Stimulated activated naive B cell treated with anti-CD40 and anti-IgM and Interleukin-4, amounts not matched to agents 10 μg/mL and 1 μg/mL and 100 μg/mL, for 72 hours (primary cell): Measurements from ENCODE around the gene TRERF1.

ENCODE experiments used
- ATAC-seq, 2 donors: fragments of 150-1000 bp; cut with Tn5 transposase; replicated peaks; 2 replicates each; pipeline ENCODE4 v1.10.0; 2021; ENCODE audit warnings: moderate library complexity in 1 of 2
- DNase-seq: peaks from one replicate; pipeline ENCODE4 v3.0.0; 2021
- H3K27ac Mint-ChIP-seq: one replicate; pipeline ENCODE4 v1.8.0; 2022; ENCODE audit warnings: mild to moderate bottlenecking, mixed read lengths
- H3K27me3 Mint-ChIP-seq, 2 donors: one replicate each; pipeline ENCODE4 v1.8.0; 2022; ENCODE audit warnings: mixed read lengths in 2 of 2
- H3K36me3 Mint-ChIP-seq, 2 donors: one replicate each; pipeline ENCODE4 v1.8.0; 2022; ENCODE audit warnings: mixed read lengths in 2 of 2, mild to moderate bottlenecking in 1 of 2
- H3K4me1 Mint-ChIP-seq, 2 donors: one replicate each; pipeline ENCODE4 v1.8.0; 2022; ENCODE audit warnings: mixed read lengths in 2 of 2, mild to moderate bottlenecking in 1 of 2
- H3K4me3 Mint-ChIP-seq, 2 donors: one replicate each; pipeline ENCODE4 v1.8.0; 2022; ENCODE audit warnings: mild to moderate bottlenecking in 2 of 2, mixed read lengths in 2 of 2, moderate library complexity in 1 of 2
- H3K9me3 Mint-ChIP-seq, 2 donors: one replicate each; pipeline ENCODE4 v1.8.0; 2022; ENCODE audit warnings: mixed read lengths in 2 of 2, mild to moderate bottlenecking in 1 of 2

The TRERF1 gene

GRCh38 chr6:42345696-42346416 is 105.9 kb downstream of the TRERF1 start:
- Mint-ChIP-seq H3K36me3 (no peaks in the 10 kb centered on the region), H3K9me3 (no peaks in the 10 kb centered on the region), H3K4me3 (no peak overlapping the region), H3K27ac (no peak overlapping the region), H3K27me3 (peaks cover 0 to 3% of the 10 kb centered on the region in 2 donors), H3K4me1 (no peaks in the 10 kb centered on the region)
- DNase-seq (no peak), ATAC-seq (no peak)

- no peak for DNase-seq
- Mint-ChIP-seq H3K9me3 (no peaks in the 10 kb centered on the region), H3K4me3 (no peak overlapping the region), H3K36me3 (no peaks in the 10 kb centered on the region), H3K4me1 (no peaks in the 10 kb centered on the region), H3K27ac (no peak overlapping the region), H3K27me3 (peaks cover 0 to 3% of the 10 kb centered on the region in 2 donors)
- ATAC-seq: no peak
Measured at GRCh38 chr6:42344756-42345155, 107.0 kb downstream of the TRERF1 start.

- DNase-seq (no peak), ATAC-seq (no peak)
- Mint-ChIP-seq H3K27ac (no peak overlapping the region), H3K27me3 (peaks cover 0 to 3% of the 10 kb centered on the region in 2 donors), H3K36me3 (no peaks in the 10 kb centered on the region), H3K4me3 (no peak overlapping the region), H3K4me1 (no peaks in the 10 kb centered on the region), H3K9me3 (no peaks in the 10 kb centered on the region)
Measured at GRCh38 chr6:42341771-42342553, 109.8 kb downstream of the TRERF1 start.

- no peak for DNase-seq
- Mint-ChIP-seq H3K36me3 (no peaks in the 10 kb centered on the region), H3K27me3 (peaks cover 0 to 3% of the 10 kb centered on the region in 2 donors), H3K4me3 (no peak overlapping the region), H3K9me3 (no peaks in the 10 kb centered on the region), H3K4me1 (no peaks in the 10 kb centered on the region), H3K27ac (no peak overlapping the region)
- ATAC-seq: no peak
Measured at GRCh38 chr6:42341221-42341620, 110.5 kb downstream of the TRERF1 start.

GRCh38 chr6:42340511-42340910 is 111.2 kb downstream of the TRERF1 start:
- ATAC-seq: no peak
- Mint-ChIP-seq H3K9me3 (no peaks in the 10 kb centered on the region), H3K4me1 (no peaks in the 10 kb centered on the region), H3K27me3 (peaks cover 0 to 3% of the 10 kb centered on the region in 2 donors), H3K27ac (no peak overlapping the region), H3K4me3 (no peak overlapping the region), H3K36me3 (no peaks in the 10 kb centered on the region)
- DNase-seq: no peak

GRCh38 chr6:42339991-42340401 is 111.7 kb downstream of the TRERF1 start:
- DNase-seq: no peak
- H3K27me3 Mint-ChIP-seq: peaks cover 0 to 3% of the 10 kb centered on the region in 2 donors
- H3K9me3 Mint-ChIP-seq: no peaks in the 10 kb centered on the region
- ATAC-seq: peak; percentile 60 to 91
- no peaks in the 10 kb centered on the region for H3K36me3 Mint-ChIP-seq
- H3K4me1 Mint-ChIP-seq: no peaks in the 10 kb centered on the region
- H3K4me3 Mint-ChIP-seq: no peak overlapping the region
- H3K27ac Mint-ChIP-seq: no peak overlapping the region

GRCh38 chr6:42338744-42339222 is 112.9 kb downstream of the TRERF1 start:
- DNase-seq: no peak
- no peak overlapping the region for H3K27ac Mint-ChIP-seq
- no peaks in the 10 kb centered on the region for H3K4me1 Mint-ChIP-seq
- no peak overlapping the region for H3K4me3 Mint-ChIP-seq
- no peaks in the 10 kb centered on the region for H3K36me3 Mint-ChIP-seq
- no peak for ATAC-seq
- H3K9me3 Mint-ChIP-seq: no peaks in the 10 kb centered on the region
- H3K27me3 Mint-ChIP-seq: peaks cover 0 to 3% of the 10 kb centered on the region in 2 donors

- DNase-seq: no peak
- ATAC-seq: no peak
- Mint-ChIP-seq H3K4me1 (no peaks in the 10 kb centered on the region), H3K36me3 (no peaks in the 10 kb centered on the region), H3K27me3 (peaks cover 0 to 3% of the 10 kb centered on the region in 2 donors), H3K4me3 (no peak overlapping the region), H3K27ac (no peak overlapping the region), H3K9me3 (no peaks in the 10 kb centered on the region)
Measured at GRCh38 chr6:42337985-42338743, 113.6 kb downstream of the TRERF1 start.

- DNase-seq (no peak), ATAC-seq (no peak)
- Mint-ChIP-seq H3K9me3 (no peaks in the 10 kb centered on the region), H3K27ac (no peak overlapping the region), H3K4me3 (no peak overlapping the region), H3K4me1 (no peaks in the 10 kb centered on the region), H3K36me3 (no peaks in the 10 kb centered on the region), H3K27me3 (peaks cover 0 to 3% of the 10 kb centered on the region in 2 donors)
Measured at GRCh38 chr6:42336431-42336830, 115.3 kb downstream of the TRERF1 start.

GRCh38 chr6:42335896-42336295 is 115.8 kb downstream of the TRERF1 start:
- DNase-seq (no peak), ATAC-seq (no peak)
- H3K27me3 Mint-ChIP-seq: peaks cover 0 to 3% of the 10 kb centered on the region in 2 donors
- no peaks in the 10 kb centered on the region for H3K36me3 Mint-ChIP-seq
- H3K27ac Mint-ChIP-seq: no peak overlapping the region
- no peaks in the 10 kb centered on the region for H3K9me3 Mint-ChIP-seq
- no peaks in the 10 kb centered on the region for H3K4me1 Mint-ChIP-seq
- H3K4me3 Mint-ChIP-seq: no peak overlapping the region

GRCh38 chr6:42334870-42335269 is 116.9 kb downstream of the TRERF1 start:
- H3K36me3 Mint-ChIP-seq: no peaks in the 10 kb centered on the region
- DNase-seq (no peak), ATAC-seq (no peak)
- H3K27ac Mint-ChIP-seq: peak overlapping the region; percentile 65
- H3K27me3 Mint-ChIP-seq: peaks cover 0 to 3% of the 10 kb centered on the region in 2 donors
- no peaks in the 10 kb centered on the region for H3K4me1 Mint-ChIP-seq
- no peaks in the 10 kb centered on the region for H3K9me3 Mint-ChIP-seq
- H3K4me3 Mint-ChIP-seq: no peak overlapping the region

- H3K4me3 Mint-ChIP-seq: no peak overlapping the region
- ATAC-seq: no peak
- peaks cover 0 to 3% of the 10 kb centered on the region in 2 donors for H3K27me3 Mint-ChIP-seq
- no peak for DNase-seq
- H3K27ac Mint-ChIP-seq: no peak overlapping the region
- no peaks in the 10 kb centered on the region for H3K9me3 Mint-ChIP-seq
- no peaks in the 10 kb centered on the region for H3K4me1 Mint-ChIP-seq
- no peaks in the 10 kb centered on the region for H3K36me3 Mint-ChIP-seq
Measured at GRCh38 chr6:42333612-42334011, 118.1 kb downstream of the TRERF1 start.

GRCh38 chr6:42332916-42333315 is 118.8 kb downstream of the TRERF1 start:
- H3K27ac Mint-ChIP-seq: no peak overlapping the region
- no peaks in the 10 kb centered on the region for H3K9me3 Mint-ChIP-seq
- no peak overlapping the region for H3K4me3 Mint-ChIP-seq
- no peak for DNase-seq
- no peaks in the 10 kb centered on the region for H3K36me3 Mint-ChIP-seq
- ATAC-seq: no peak
- H3K27me3 Mint-ChIP-seq: peaks cover 0 to 1% of the 10 kb centered on the region in 2 donors
- no peaks in the 10 kb centered on the region for H3K4me1 Mint-ChIP-seq

- Mint-ChIP-seq H3K27ac (peak overlapping the region; percentile 53), H3K4me3 (no peak overlapping the region), H3K9me3 (no peaks in the 10 kb centered on the region), H3K4me1 (no peaks in the 10 kb centered on the region), H3K36me3 (no peaks in the 10 kb centered on the region), H3K27me3 (no peaks in the 10 kb centered on the region)
- ATAC-seq: no peak
- DNase-seq: no peak
Measured at GRCh38 chr6:42331019-42331418, 120.7 kb downstream of the TRERF1 start.
